ENCODE data around the gene MEI4.

Gene MEI4

GRCh38 chr6:77906070-77906469 lies 253.2 kb downstream of the MEI4 start:
- H3K4me1 ChIP-seq: no peaks in the 10 kb centered on the region
- peaks cover 0 to 6% (median 0%) of the 10 kb centered on the region in 3 donors for H3K9me3 ChIP-seq
- H3K27ac ChIP-seq: no peak overlapping the region
- no peaks in the 10 kb centered on the region for H3K27me3 ChIP-seq
- TF ChIP-seq CTCF (IDR thresholded peaks at IDR 0.05): no peak
- intact Hi-C loops (cut with DNase I; ENCODE audit: low total_unique reads): no loop called here
- no peak for DNase-seq
- H3K36me3 ChIP-seq: no peaks in the 10 kb centered on the region
- no peak overlapping the region for H3K4me3 ChIP-seq

GRCh38 chr6:77910826-77911225 lies 258.0 kb downstream of the MEI4 start:
- no peaks in the 10 kb centered on the region for H3K36me3 ChIP-seq
- no peaks in the 10 kb centered on the region for H3K27me3 ChIP-seq
- H3K4me3 ChIP-seq: no peak overlapping the region
- intact Hi-C loops (cut with DNase I; ENCODE audit: low total_unique reads): no loop called here
- TF ChIP-seq CTCF (IDR thresholded peaks at IDR 0.05): no peak
- no peak for DNase-seq
- no peak overlapping the region for H3K27ac ChIP-seq
- H3K4me1 ChIP-seq: no peaks in the 10 kb centered on the region
- H3K9me3 ChIP-seq: peaks cover 0 to 14% (median 0%) of the 10 kb centered on the region in 3 donors

- intact Hi-C loops (cut with DNase I; ENCODE audit: low total_unique reads): no loop called here
- no peak for DNase-seq
- H3K27me3 ChIP-seq: no peaks in the 10 kb centered on the region
- H3K9me3 ChIP-seq: no peaks in the 10 kb centered on the region
- peaks cover 0 to 13% (median 0%) of the 10 kb centered on the region in 4 donors for H3K4me1 ChIP-seq
- TF ChIP-seq CTCF (IDR thresholded peaks at IDR 0.05): no peak
- H3K4me3 ChIP-seq: no peak overlapping the region
- no peaks in the 10 kb centered on the region for H3K36me3 ChIP-seq
- H3K27ac ChIP-seq: no peak overlapping the region
Measured at GRCh38 chr6:77926198-77926751, 273.4 kb downstream of the MEI4 start.

- no peak for DNase-seq
- H3K36me3 ChIP-seq: no peaks in the 10 kb centered on the region
- no peaks in the 10 kb centered on the region for H3K9me3 ChIP-seq
- TF ChIP-seq CTCF (IDR thresholded peaks at IDR 0.05): no peak
- intact Hi-C loops (cut with DNase I; ENCODE audit: low total_unique reads): no loop called here
- no peaks in the 10 kb centered on the region for H3K27me3 ChIP-seq
- H3K27ac ChIP-seq: no peak overlapping the region
- H3K4me1 ChIP-seq: peaks cover 0 to 6% (median 0%) of the 10 kb centered on the region in 4 donors
- no peak overlapping the region for H3K4me3 ChIP-seq
Measured at GRCh38 chr6:77930382-77930781, 277.5 kb downstream of the MEI4 start.

GRCh38 chr6:77930952-77931351 lies 278.1 kb downstream of the MEI4 start:
- Histone ChIP-seq H3K27ac (no peak overlapping the region), H3K4me3 (no peak overlapping the region), H3K27me3 (no peaks in the 10 kb centered on the region), H3K9me3 (no peaks in the 10 kb centered on the region), H3K36me3 (no peaks in the 10 kb centered on the region), H3K4me1 (peaks cover 0 to 6% (median 0%) of the 10 kb centered on the region in 4 donors)
- no peak for DNase-seq
- intact Hi-C loops (cut with DNase I; ENCODE audit: low total_unique reads): no loop called here
- no peak for TF ChIP-seq CTCF (IDR thresholded peaks at IDR 0.05)

GRCh38 chr6:77962070-77962469 lies 309.2 kb downstream of the MEI4 start:
- no peak for TF ChIP-seq CTCF (IDR thresholded peaks at IDR 0.05)
- no peak overlapping the region for H3K4me3 ChIP-seq
- H3K9me3 ChIP-seq: peaks cover 0 to 18% (median 17%) of the 10 kb centered on the region in 3 donors
- intact Hi-C loops (cut with DNase I; ENCODE audit: low total_unique reads): no loop called here
- no peaks in the 10 kb centered on the region for H3K36me3 ChIP-seq
- H3K27me3 ChIP-seq: no peaks in the 10 kb centered on the region
- DNase-seq: no peak
- no peak overlapping the region for H3K27ac ChIP-seq
- peaks cover 0 to 21% (median 4%) of the 10 kb centered on the region in 4 donors for H3K4me1 ChIP-seq
